ENCODE data around the gene TRAPPC3L.

DNA sequence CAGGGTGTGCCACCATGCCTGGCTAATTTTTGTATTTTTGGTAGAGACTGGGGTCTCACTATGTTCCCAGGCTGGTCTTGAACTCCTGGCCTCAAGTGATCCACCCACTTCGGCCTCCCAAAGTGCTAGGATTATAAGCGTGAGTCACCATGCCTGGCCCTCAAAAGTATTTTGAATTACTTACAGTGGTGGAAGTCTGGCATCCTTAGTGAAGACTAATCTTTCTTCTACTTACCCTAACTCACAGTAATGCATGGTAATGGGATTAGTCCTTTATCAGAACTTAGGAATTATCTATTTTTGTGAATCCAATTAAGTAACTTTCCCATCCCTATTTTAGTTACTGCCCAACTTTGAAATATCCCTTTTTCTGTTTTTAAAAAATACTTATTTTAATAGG, 29.7 kb upstream of the TRAPPC3L start:
- TF ChIP-seq GATA2 (IDR thresholded peaks at IDR 0.05; ENCODE audit: low read depth, low read length) (no peak), GATA3 (IDR thresholded peaks at IDR 0.05; ENCODE audit: low read depth, low read length) (no peak)

Measured in SH-SY5Y (cell line).